ENCODE data around the gene CYB561D2. TPM values are rescaled to one million over a fixed set of nuclear protein-coding genes. Genes with fewer than 3 reads are reported as not detected.

The CYB561D2 gene
- total and polyA plus RNA-seq, 9 of the 15 experiments (the other 6 are each of a cell fraction or from before 2014, with no cell fraction given) = 4.2 to 16.6 (median 9.4) TPM

DNA sequence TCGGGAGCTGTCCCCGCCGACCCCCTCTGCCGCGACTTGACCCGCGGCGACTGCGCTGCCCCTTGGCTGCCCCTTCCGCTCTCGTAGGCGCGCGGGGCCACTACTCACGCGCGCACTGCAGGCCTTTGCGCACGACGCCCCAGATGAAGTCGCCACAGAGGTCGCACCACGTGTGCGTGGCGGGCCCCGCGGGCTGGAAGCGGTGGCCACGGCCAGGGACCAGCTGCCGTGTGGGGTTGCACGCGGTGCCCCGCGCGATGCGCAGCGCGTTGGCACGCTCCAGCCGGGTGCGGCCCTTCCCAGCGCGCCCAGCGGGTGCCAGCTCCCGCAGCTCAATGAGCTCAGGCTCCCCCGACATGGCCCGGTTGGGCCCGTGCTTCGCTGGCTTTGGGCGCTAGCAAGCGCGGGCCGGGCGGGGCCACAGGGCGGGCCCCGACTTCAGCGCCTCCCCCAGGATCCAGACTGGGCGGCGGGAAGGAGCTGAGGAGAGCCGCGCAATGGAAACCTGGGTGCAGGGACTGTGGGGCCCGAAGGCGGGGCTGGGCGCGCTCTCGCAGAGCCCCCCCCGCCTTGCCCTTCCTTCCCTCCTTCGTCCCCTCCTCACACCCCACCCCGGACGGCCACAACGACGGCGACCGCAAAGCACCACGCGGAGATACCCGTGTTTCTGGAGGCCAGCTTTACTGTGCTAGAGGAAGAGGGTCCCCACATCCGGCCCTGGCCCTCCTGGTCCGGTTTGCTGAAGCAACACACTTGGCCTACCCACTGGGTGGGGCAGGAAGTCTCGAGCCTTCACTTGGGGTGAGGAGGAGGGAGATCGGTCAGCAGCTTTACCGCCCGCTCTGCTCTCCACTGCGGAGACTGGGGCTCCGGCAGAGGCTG, 10.0 kb upstream of the CYB561D2 start, which contains the start of gene RASSF1 (continued):
- TF ChIP-seq, protein P1, sequence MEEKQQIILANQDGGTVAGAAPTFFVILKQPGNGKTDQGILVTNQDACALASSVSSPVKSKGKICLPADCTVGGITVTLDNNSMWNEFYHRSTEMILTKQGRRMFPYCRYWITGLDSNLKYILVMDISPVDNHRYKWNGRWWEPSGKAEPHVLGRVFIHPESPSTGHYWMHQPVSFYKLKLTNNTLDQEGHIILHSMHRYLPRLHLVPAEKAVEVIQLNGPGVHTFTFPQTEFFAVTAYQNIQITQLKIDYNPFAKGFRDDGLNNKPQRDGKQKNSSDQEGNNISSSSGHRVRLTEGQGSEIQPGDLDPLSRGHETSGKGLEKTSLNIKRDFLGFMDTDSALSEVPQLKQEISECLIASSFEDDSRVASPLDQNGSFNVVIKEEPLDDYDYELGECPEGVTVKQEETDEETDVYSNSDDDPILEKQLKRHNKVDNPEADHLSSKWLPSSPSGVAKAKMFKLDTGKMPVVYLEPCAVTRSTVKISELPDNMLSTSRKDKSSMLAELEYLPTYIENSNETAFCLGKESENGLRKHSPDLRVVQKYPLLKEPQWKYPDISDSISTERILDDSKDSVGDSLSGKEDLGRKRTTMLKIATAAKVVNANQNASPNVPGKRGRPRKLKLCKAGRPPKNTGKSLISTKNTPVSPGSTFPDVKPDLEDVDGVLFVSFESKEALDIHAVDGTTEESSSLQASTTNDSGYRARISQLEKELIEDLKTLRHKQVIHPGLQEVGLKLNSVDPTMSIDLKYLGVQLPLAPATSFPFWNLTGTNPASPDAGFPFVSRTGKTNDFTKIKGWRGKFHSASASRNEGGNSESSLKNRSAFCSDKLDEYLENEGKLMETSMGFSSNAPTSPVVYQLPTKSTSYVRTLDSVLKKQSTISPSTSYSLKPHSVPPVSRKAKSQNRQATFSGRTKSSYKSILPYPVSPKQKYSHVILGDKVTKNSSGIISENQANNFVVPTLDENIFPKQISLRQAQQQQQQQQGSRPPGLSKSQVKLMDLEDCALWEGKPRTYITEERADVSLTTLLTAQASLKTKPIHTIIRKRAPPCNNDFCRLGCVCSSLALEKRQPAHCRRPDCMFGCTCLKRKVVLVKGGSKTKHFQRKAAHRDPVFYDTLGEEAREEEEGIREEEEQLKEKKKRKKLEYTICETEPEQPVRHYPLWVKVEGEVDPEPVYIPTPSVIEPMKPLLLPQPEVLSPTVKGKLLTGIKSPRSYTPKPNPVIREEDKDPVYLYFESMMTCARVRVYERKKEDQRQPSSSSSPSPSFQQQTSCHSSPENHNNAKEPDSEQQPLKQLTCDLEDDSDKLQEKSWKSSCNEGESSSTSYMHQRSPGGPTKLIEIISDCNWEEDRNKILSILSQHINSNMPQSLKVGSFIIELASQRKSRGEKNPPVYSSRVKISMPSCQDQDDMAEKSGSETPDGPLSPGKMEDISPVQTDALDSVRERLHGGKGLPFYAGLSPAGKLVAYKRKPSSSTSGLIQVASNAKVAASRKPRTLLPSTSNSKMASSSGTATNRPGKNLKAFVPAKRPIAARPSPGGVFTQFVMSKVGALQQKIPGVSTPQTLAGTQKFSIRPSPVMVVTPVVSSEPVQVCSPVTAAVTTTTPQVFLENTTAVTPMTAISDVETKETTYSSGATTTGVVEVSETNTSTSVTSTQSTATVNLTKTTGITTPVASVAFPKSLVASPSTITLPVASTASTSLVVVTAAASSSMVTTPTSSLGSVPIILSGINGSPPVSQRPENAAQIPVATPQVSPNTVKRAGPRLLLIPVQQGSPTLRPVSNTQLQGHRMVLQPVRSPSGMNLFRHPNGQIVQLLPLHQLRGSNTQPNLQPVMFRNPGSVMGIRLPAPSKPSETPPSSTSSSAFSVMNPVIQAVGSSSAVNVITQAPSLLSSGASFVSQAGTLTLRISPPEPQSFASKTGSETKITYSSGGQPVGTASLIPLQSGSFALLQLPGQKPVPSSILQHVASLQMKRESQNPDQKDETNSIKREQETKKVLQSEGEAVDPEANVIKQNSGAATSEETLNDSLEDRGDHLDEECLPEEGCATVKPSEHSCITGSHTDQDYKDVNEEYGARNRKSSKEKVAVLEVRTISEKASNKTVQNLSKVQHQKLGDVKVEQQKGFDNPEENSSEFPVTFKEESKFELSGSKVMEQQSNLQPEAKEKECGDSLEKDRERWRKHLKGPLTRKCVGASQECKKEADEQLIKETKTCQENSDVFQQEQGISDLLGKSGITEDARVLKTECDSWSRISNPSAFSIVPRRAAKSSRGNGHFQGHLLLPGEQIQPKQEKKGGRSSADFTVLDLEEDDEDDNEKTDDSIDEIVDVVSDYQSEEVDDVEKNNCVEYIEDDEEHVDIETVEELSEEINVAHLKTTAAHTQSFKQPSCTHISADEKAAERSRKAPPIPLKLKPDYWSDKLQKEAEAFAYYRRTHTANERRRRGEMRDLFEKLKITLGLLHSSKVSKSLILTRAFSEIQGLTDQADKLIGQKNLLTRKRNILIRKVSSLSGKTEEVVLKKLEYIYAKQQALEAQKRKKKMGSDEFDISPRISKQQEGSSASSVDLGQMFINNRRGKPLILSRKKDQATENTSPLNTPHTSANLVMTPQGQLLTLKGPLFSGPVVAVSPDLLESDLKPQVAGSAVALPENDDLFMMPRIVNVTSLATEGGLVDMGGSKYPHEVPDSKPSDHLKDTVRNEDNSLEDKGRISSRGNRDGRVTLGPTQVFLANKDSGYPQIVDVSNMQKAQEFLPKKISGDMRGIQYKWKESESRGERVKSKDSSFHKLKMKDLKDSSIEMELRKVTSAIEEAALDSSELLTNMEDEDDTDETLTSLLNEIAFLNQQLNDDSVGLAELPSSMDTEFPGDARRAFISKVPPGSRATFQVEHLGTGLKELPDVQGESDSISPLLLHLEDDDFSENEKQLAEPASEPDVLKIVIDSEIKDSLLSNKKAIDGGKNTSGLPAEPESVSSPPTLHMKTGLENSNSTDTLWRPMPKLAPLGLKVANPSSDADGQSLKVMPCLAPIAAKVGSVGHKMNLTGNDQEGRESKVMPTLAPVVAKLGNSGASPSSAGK (IDR thresholded peaks at IDR 0.05) = 0 out of 2 replicates have a peak, but pooled peaks have one; percentile 55
- TF ChIP-seq KDM4B (IDR thresholded peaks at IDR 0.05; ENCODE audit: borderline replicate concordance in 2 of 2, low read depth in 1 of 2) = no peak
- peak; percentile 55 to 63; a peak in 3 of 4 replicates for TF ChIP-seq MAZ (CRISPR knock-in tag; conservative IDR thresholded peaks at IDR 0.05 in 1 of 2, IDR thresholded peaks at IDR 0.05 in 1 of 2)
- peak; percentile 69 for TF ChIP-seq GABPA (tag; conservative IDR thresholded peaks at IDR 0.05; ENCODE audit: low read depth)
- TF ChIP-seq NR4A1 (CRISPR knock-in tag; IDR thresholded peaks at IDR 0.05) = no peak
- TF ChIP-seq NR4A1 (tag; IDR thresholded peaks at IDR 0.05) = peak; percentile 41; the same call in 1 of the 2 replicates
- TF ChIP-seq, protein P2, sequence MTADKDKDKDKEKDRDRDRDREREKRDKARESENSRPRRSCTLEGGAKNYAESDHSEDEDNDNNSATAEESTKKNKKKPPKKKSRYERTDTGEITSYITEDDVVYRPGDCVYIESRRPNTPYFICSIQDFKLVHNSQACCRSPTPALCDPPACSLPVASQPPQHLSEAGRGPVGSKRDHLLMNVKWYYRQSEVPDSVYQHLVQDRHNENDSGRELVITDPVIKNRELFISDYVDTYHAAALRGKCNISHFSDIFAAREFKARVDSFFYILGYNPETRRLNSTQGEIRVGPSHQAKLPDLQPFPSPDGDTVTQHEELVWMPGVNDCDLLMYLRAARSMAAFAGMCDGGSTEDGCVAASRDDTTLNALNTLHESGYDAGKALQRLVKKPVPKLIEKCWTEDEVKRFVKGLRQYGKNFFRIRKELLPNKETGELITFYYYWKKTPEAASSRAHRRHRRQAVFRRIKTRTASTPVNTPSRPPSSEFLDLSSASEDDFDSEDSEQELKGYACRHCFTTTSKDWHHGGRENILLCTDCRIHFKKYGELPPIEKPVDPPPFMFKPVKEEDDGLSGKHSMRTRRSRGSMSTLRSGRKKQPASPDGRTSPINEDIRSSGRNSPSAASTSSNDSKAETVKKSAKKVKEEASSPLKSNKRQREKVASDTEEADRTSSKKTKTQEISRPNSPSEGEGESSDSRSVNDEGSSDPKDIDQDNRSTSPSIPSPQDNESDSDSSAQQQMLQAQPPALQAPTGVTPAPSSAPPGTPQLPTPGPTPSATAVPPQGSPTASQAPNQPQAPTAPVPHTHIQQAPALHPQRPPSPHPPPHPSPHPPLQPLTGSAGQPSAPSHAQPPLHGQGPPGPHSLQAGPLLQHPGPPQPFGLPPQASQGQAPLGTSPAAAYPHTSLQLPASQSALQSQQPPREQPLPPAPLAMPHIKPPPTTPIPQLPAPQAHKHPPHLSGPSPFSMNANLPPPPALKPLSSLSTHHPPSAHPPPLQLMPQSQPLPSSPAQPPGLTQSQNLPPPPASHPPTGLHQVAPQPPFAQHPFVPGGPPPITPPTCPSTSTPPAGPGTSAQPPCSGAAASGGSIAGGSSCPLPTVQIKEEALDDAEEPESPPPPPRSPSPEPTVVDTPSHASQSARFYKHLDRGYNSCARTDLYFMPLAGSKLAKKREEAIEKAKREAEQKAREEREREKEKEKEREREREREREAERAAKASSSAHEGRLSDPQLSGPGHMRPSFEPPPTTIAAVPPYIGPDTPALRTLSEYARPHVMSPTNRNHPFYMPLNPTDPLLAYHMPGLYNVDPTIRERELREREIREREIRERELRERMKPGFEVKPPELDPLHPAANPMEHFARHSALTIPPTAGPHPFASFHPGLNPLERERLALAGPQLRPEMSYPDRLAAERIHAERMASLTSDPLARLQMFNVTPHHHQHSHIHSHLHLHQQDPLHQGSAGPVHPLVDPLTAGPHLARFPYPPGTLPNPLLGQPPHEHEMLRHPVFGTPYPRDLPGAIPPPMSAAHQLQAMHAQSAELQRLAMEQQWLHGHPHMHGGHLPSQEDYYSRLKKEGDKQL (CRISPR knock-in tag; IDR thresholded peaks at IDR 0.05; ENCODE audit: borderline replicate concordance) = no peak
- TF ChIP-seq NFIC (IDR thresholded peaks at IDR 0.05) = no peak
